ENCODE measurements around the gene CDC42EP4. TPM values are rescaled to one million over a fixed set of nuclear protein-coding genes. Genes with fewer than 3 reads are reported as not detected.

The CDC42EP4 gene
- total and polyA plus RNA-seq, 10 donors: 7.9 to 69.6 (median 43.3) TPM

DNA sequence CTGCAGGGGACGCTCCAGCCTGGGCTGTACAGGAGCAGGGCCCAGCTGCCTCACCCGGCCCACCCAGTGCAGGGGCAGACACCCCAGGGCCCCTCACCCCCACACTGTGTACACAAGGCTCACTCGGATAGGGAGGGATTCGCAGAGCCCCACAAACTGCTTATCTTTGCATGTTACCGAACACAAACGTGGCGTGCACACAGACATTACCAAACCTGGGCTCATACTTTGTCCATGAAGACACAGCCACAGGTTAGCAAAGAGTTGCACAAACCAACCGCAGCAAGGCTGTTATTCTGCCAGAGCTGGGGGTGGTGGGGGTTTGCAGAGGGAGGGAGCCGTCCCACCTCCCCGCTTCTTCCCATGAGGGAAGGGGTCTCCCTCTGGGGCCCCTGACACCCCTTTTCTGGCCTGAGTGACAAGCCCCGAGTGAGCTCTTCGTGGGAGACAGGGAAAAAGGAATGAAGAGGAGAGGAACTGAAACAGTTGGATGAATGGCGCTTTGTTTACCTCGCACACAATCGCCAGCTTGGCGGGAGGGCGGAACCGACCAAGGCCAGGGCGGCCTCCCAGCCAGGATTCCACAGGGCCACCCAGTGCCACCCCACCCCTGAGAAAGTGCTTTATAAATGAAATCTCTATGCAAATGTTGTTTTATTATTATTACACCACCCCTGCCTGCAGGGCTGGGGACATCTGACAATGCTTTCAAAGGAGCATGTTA is 49.7 kb downstream of the CDC42EP4 start:
- DNase-seq: peak; percentile 82
- TF ChIP-seq, protein P1, sequence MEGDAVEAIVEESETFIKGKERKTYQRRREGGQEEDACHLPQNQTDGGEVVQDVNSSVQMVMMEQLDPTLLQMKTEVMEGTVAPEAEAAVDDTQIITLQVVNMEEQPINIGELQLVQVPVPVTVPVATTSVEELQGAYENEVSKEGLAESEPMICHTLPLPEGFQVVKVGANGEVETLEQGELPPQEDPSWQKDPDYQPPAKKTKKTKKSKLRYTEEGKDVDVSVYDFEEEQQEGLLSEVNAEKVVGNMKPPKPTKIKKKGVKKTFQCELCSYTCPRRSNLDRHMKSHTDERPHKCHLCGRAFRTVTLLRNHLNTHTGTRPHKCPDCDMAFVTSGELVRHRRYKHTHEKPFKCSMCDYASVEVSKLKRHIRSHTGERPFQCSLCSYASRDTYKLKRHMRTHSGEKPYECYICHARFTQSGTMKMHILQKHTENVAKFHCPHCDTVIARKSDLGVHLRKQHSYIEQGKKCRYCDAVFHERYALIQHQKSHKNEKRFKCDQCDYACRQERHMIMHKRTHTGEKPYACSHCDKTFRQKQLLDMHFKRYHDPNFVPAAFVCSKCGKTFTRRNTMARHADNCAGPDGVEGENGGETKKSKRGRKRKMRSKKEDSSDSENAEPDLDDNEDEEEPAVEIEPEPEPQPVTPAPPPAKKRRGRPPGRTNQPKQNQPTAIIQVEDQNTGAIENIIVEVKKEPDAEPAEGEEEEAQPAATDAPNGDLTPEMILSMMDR (IDR thresholded peaks at IDR 0.05 in 8 of 11, conservative IDR thresholded peaks at IDR 0.05 in 3 of 11): no peak
- TF ChIP-seq POLR2AphosphoS5 (IDR thresholded peaks at IDR 0.05): peak in 2 of 3 donors; percentile 66 to 69
- peaks cover 0 to 19% (median 2%) of the 10 kb centered on the region in 6 donors for H3K4me1 ChIP-seq
- intact Hi-C loops (cut with DNase I; ENCODE audit: low total_unique reads): no loop called here
- H3K9me3 ChIP-seq: no peaks in the 10 kb centered on the region
- no peaks in the 10 kb centered on the region for H3K36me3 ChIP-seq
- H3K4me3 ChIP-seq: peak overlapping the region in 1 of 8 donors; percentile 4
- 65 to 84% (median 68%) methylated on average over 16 to 19 of the region's 19 CpGs for WGBS, 5 donors
- no peaks in the 10 kb centered on the region for H3K27me3 ChIP-seq (replicated peaks in 1 of 7)
- peak overlapping the region in 7 of 8 donors; percentile 26 to 77 (median 73) for H3K27ac ChIP-seq

GRCh38 chr17:73261617-73261951 is 50.2 kb downstream of the CDC42EP4 start, which contains the start of gene CPSF4L:
Gene CPSF4L, minus strand, starts transcription at chr17:73261880. Its CDS starts 62 bp downstream, at chr17:73261818.
- Histone ChIP-seq H3K4me1 (peaks cover 0 to 19% (median 2%) of the 10 kb centered on the region in 6 donors), H3K4me3 (peak within 1 kb of the TSS in 1 of 8 donors; percentile 4), H3K36me3 (no peaks in the 10 kb centered on the region), H3K27me3 (replicated peaks in 1 of 7) (no peaks in the 10 kb centered on the region), H3K27ac (peak within 1 kb of the TSS in 7 of 8 donors; percentile 26 to 77 (median 73)), H3K9me3 (no peaks in the 10 kb centered on the region)
- TF ChIP-seq, protein P1 (IDR thresholded peaks at IDR 0.05 in 8 of 11, conservative IDR thresholded peaks at IDR 0.05 in 3 of 11): no peak
- TF ChIP-seq POLR2AphosphoS5 (IDR thresholded peaks at IDR 0.05): no peak
- no peak for TF ChIP-seq POLR2A (IDR thresholded peaks at IDR 0.05)
- intact Hi-C loops (cut with DNase I; ENCODE audit: low total_unique reads): no loop called here
- WGBS, 5 donors: 73 to 96% (median 86%) methylated on average over 9 of the region's 9 CpGs
- peak; percentile 49 for DNase-seq

DNA sequence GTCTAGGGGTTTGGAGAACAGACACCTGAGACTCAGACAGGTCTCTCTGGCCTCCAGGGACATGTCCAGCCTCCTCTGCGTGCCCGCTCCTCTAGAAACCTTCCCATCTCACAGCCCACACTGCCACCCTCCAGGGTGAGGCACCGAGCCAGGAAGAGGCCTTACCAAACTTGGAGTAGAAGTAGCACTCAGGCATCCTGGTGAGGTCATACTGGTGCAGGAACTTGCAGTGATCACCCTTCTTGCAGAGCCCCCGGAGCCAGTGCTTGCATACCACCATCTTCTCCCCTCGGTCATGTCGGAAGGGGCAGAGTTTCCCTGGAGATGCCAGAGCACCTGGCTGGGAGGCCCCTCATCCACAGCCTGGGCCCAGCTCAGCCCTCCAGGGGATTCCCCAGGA is 54.3 kb downstream of the CDC42EP4 start:
- Histone ChIP-seq H3K9me3 (no peaks in the 10 kb centered on the region), H3K4me3 (no peak overlapping the region), H3K27ac (no peak overlapping the region), H3K27me3 (replicated peaks in 1 of 7) (no peaks in the 10 kb centered on the region), H3K4me1 (peaks cover 0 to 20% (median 7%) of the 10 kb centered on the region in 6 donors), H3K36me3 (no peaks in the 10 kb centered on the region)
- no peak for DNase-seq
- WGBS, 5 donors: 68 to 89% (median 79%) methylated on average over 3 to 6 of the region's 6 CpGs
- intact Hi-C loops (cut with DNase I; ENCODE audit: low total_unique reads): loop anchor here (10.0 kb wide), 1 partner anchor 533 kb away; no protein-coding TSS in a partner anchor
- TF ChIP-seq, protein P1 (IDR thresholded peaks at IDR 0.05 in 8 of 11, conservative IDR thresholded peaks at IDR 0.05 in 3 of 11): no peak
- TF ChIP-seq POLR2A (IDR thresholded peaks at IDR 0.05): no peak

GRCh38 chr17:73256220-73256619 is 55.6 kb downstream of the CDC42EP4 start:
- intact Hi-C loops (cut with DNase I; ENCODE audit: low total_unique reads): loop anchor here (10.0 kb wide), 1 partner anchor 531 kb away; no protein-coding TSS in a partner anchor
- Histone ChIP-seq H3K27me3 (replicated peaks in 1 of 7) (no peaks in the 10 kb centered on the region), H3K9me3 (no peaks in the 10 kb centered on the region), H3K36me3 (no peaks in the 10 kb centered on the region), H3K27ac (no peak overlapping the region), H3K4me3 (no peak overlapping the region), H3K4me1 (peaks cover 0 to 10% (median 6%) of the 10 kb centered on the region in 6 donors)
- TF ChIP-seq POLR2AphosphoS5 (IDR thresholded peaks at IDR 0.05) (no peak), POLR2A (IDR thresholded peaks at IDR 0.05) (no peak)
- TF ChIP-seq, protein P1 (IDR thresholded peaks at IDR 0.05 in 8 of 11, conservative IDR thresholded peaks at IDR 0.05 in 3 of 11): no peak
- DNase-seq: no peak
- 92 to 100% (median 97%) methylated on average over 3 of the region's 3 CpGs for WGBS, 5 donors
